Measurements from ENCODE around the gene PAK1IP1.

The PAK1IP1 gene

DNA sequence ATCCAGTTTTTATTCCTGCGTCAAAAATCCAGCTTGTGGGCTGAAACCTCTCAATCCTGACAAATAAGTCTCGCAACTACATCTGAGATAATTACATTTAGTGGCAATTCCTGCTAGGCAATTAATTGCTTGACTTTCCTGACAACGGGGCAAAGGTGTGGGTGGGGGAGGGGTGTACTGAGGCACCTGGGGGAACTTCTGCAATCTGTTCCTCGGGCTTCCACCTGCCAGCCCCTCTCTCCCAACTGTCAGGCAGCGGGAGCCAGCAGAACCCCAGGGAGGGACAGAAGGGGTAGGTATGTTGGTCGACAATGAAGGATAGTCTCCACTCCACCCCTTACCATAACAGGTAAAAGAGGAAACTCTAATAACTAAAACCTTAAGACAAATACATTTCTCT, 7.2 kb upstream of the PAK1IP1 start:
- H3K9me3 ChIP-seq (ENCODE audit: severe bottlenecking), result no peaks in the 10 kb centered on the region
- no peak for TF ChIP-seq CTCF (IDR thresholded peaks at IDR 0.05; ENCODE audit: low read depth, low read length)
- no peak for DNase-seq

DNA sequence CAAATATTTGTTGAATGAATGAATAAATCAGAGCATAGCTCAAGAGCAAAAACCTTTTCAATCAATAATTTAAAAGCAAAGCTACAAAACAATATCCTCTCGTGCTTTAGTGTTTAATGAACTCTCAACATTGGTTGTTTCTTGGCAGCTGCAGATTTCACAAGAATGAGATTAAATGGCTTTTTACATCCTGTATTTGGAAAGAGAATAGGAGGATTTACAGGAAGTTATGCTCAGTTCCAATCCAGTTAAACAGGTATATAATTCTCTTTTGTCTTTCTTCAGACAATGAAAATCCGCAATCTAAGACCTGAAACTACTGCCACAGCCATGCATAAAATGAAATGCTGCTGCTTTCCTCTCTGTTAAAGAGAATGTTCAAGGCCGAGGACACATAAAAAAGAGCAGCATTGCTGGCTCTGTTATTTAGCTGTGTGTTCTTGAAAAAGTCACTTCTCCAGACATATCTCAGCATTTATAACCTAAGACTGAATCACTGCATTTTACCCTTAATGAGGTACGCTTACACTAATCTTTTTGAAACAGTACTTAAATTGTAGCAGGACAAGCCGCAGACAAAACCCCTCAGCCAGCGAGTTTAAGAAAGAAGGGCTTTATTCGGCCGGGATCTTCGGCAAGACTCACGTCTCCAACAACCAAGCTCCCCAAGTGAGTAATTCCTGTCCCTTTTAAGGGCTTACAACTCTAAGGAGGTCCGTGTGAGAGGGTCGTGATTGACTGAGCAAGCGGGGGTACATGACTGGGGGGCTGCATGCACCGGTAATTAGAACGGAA, 3.9 kb upstream of the PAK1IP1 start:
- H3K9me3 ChIP-seq (ENCODE audit: severe bottlenecking), result no peaks in the 10 kb centered on the region
- peak overlapping the region; percentile 81 for H3K27ac ChIP-seq
- DNase-seq, result peak; percentile 60
- H3K36me3 ChIP-seq, result no peaks in the 10 kb centered on the region; the same call in 1 of the 2 replicates
- H3K27me3 ChIP-seq (ENCODE audit: insufficient read depth, low read depth, severe bottlenecking), result no peaks in the 10 kb centered on the region
- TF ChIP-seq CTCF (IDR thresholded peaks at IDR 0.05; ENCODE audit: low read depth, low read length), result no peak
- peak overlapping the region; percentile 43 for H3K4me3 ChIP-seq (ENCODE audit: low read depth, low read length)

More for the DNA sequence above, 7.2 kb upstream of the PAK1IP1 start:
- Histone ChIP-seq H3K4me3 (ENCODE audit: low read depth, low read length) (no peak overlapping the region), H3K36me3 (no peaks in the 10 kb centered on the region; the same call in 1 of the 2 replicates), H3K27me3 (ENCODE audit: insufficient read depth, low read depth, severe bottlenecking) (no peaks in the 10 kb centered on the region), H3K27ac (no peak overlapping the region)

DNA sequence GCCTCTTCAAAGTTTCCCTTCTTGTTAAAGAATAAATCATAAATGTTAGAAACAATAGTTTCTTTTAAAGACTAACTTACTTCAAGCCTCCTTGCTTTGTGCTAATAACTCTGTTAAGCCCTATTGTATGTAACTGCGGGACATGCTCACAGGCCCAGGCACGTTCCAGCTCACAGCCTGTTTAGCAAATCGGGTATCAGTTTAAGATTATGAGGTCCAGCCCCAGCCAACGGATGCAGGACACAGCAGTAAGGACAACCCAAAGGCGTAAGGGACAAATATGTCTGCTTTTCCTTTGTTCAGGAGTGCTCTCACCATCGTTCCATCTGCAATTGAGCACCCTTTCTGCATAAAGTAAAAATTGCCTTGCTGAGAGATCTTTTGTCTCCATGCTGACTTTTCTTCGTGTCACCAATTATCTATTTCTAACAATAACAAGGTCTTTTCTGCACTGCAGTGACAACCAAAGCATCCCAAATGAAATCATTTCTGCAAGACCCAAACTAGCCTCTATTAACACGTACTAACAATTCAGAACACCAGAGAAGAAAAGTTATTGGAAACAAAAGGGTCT, 1.7 kb upstream of the PAK1IP1 start:
- peak; percentile 48 for DNase-seq
- Histone ChIP-seq H3K27ac (peak overlapping the region; percentile 99), H3K9me3 (ENCODE audit: severe bottlenecking) (no peaks in the 10 kb centered on the region), H3K27me3 (ENCODE audit: insufficient read depth, low read depth, severe bottlenecking) (no peaks in the 10 kb centered on the region), H3K4me3 (ENCODE audit: low read depth, low read length) (peak overlapping the region; percentile 87), H3K36me3 (peaks cover 15% of the 10 kb centered on the region)
- no peak for TF ChIP-seq CTCF (IDR thresholded peaks at IDR 0.05; ENCODE audit: low read depth, low read length)

- no peak for DNase-seq
- TF ChIP-seq CTCF (IDR thresholded peaks at IDR 0.05; ENCODE audit: low read depth, low read length), result no peak
- H3K27ac ChIP-seq, result peak overlapping the region; percentile 99
These were observed 400 bp downstream of the PAK1IP1 start for GRCh38 chr6:10695086-10695657.

GRCh38 chr6:10696655-10697054, 1.9 kb downstream of the PAK1IP1 start:
- Histone ChIP-seq H3K36me3 (peaks cover 48% of the 10 kb centered on the region), H3K4me3 (ENCODE audit: low read depth, low read length) (no peak overlapping the region), H3K9me3 (ENCODE audit: severe bottlenecking) (no peaks in the 10 kb centered on the region), H3K27ac (no peak overlapping the region), H3K27me3 (ENCODE audit: insufficient read depth, low read depth, severe bottlenecking) (no peaks in the 10 kb centered on the region)
- TF ChIP-seq CTCF (IDR thresholded peaks at IDR 0.05; ENCODE audit: low read depth, low read length), result no peak
- DNase-seq, result no peak

More at GRCh38 chr6:10695086-10695657, 400 bp downstream of the PAK1IP1 start:
- Histone ChIP-seq H3K4me3 (ENCODE audit: low read depth, low read length) (peak overlapping the region; percentile 87), H3K36me3 (peaks cover 33% of the 10 kb centered on the region), H3K9me3 (ENCODE audit: severe bottlenecking) (no peaks in the 10 kb centered on the region), H3K27me3 (ENCODE audit: insufficient read depth, low read depth, severe bottlenecking) (no peaks in the 10 kb centered on the region)

All from WERI-Rb-1 (cell line).